Loucy (cell line): ENCODE measurements around the gene TSPEAR.

Experiments used
- H2AFZ ChIP-seq: fragments of 200-600 bp; sonication (generic); 2 replicates; pipeline ENCODE4 v1.6.0; 2016; ENCODE audit warnings: antibody characterized with exemption, mild to moderate bottlenecking, low read length, moderate library complexity
- H3F3A ChIP-seq: fragments of 200-600 bp; 2 replicates; pipeline ENCODE4 v1.6.0; 2016; ENCODE audit warnings: antibody characterized with exemption, low read depth, mild to moderate bottlenecking
- H3K27me3 ChIP-seq: fragments of 200-600 bp; sonication (generic); 2 replicates; pipeline ENCODE4 v1.6.1; 2014; ENCODE audit warnings: low read length, mild to moderate bottlenecking; ENCODE audit not compliant: insufficient read depth, poor library complexity, severe bottlenecking
- H3K36me3 ChIP-seq: fragments of 200-600 bp; sonication (generic); 2 replicates; pipeline ENCODE4 v1.6.1; 2016; ENCODE audit warnings: low read length; ENCODE audit not compliant: insufficient read depth
- H3K4me1 ChIP-seq: fragments of 200-600 bp; sonication (generic); 2 replicates; pipeline ENCODE4 v1.5.1; 2014; ENCODE audit warnings: low read length, mild to moderate bottlenecking; ENCODE audit not compliant: insufficient read depth, poor library complexity, severe bottlenecking
- H3K4me2 ChIP-seq: fragments of 200-600 bp; sonication (generic); 2 replicates; pipeline ENCODE4 v1.6.0; 2014; ENCODE audit warnings: antibody characterized with exemption, low read length, low read depth, mild to moderate bottlenecking; ENCODE audit not compliant: poor library complexity, severe bottlenecking
- H3K4me3 ChIP-seq: fragments of 200-600 bp; sonication (generic); 2 replicates; pipeline ENCODE4 v1.5.1; 2014; ENCODE audit warnings: low read length, mild to moderate bottlenecking, mixed read lengths; ENCODE audit not compliant: poor library complexity, severe bottlenecking
- H3K79me2 ChIP-seq: fragments of 200-600 bp; sonication (generic); 2 replicates; pipeline ENCODE4 v1.6.1; 2014; ENCODE audit warnings: low read length; ENCODE audit not compliant: insufficient read depth
- H3K9ac ChIP-seq: fragments of 200-600 bp; sonication (generic); 2 replicates; pipeline ENCODE4 v1.6.0; 2014; ENCODE audit warnings: mild to moderate bottlenecking, low read depth, low read length, moderate library complexity; ENCODE audit not compliant: poor library complexity, severe bottlenecking
- H3K9me2 ChIP-seq: fragments of 200-600 bp; sonication (generic); replicated peaks from 2 replicates; pipeline ENCODE4 v1.6.1; 2016; ENCODE audit warnings: low read depth, low read length, mixed read lengths
- H3K9me3 ChIP-seq: fragments of 200-600 bp; sonication (generic); 2 replicates; pipeline ENCODE4 v1.6.1; 2014; ENCODE audit warnings: mild to moderate bottlenecking, antibody characterized with exemption, low read length, low read depth; ENCODE audit not compliant: insufficient read depth
- H4K20me1 ChIP-seq: fragments of 200-600 bp; sonication (generic); 2 replicates; pipeline ENCODE4 v1.6.0; 2014; ENCODE audit warnings: antibody characterized with exemption, low read length, mild to moderate bottlenecking; ENCODE audit not compliant: insufficient read depth, poor library complexity, severe bottlenecking
- EZH2phosphoT487 ChIP-seq: fragments of 200-600 bp; IDR thresholded peaks from 2 replicates; pipeline ENCODE4 v1.6.1; 2018; ENCODE audit warnings: antibody characterized with exemption, mild to moderate bottlenecking, moderate library complexity, borderline replicate concordance
- TF ChIP-seq, protein P1 (sequence below): fragments of 200-600 bp; sonication (generic); conservative IDR thresholded peaks from 2 replicates; pipeline ENCODE4 v1.5.1; 2014; ENCODE audit warnings: mild to moderate bottlenecking, antibody characterized with exemption, low read length

The TSPEAR gene

GRCh38 chr21:44450999-44451398, 260.4 kb downstream of the TSPEAR start:
- Histone ChIP-seq H3K9ac (no peak overlapping the region), H3K4me3 (no peak overlapping the region), H3K79me2 (no peaks in the 10 kb centered on the region), H3K9me3 (peaks cover 7% of the 10 kb centered on the region; the same call in 1 of the 2 replicates), H3K27me3 (no peaks in the 10 kb centered on the region), H3K9me2 (no peaks in the 10 kb centered on the region), H2AFZ (no peak overlapping the region), H3F3A (no peaks in the 10 kb centered on the region), H4K20me1 (no peaks in the 10 kb centered on the region), H3K4me2 (no peak overlapping the region), H3K4me1 (no peaks in the 10 kb centered on the region), H3K36me3 (no peaks in the 10 kb centered on the region)
- TF ChIP-seq, protein P1, sequence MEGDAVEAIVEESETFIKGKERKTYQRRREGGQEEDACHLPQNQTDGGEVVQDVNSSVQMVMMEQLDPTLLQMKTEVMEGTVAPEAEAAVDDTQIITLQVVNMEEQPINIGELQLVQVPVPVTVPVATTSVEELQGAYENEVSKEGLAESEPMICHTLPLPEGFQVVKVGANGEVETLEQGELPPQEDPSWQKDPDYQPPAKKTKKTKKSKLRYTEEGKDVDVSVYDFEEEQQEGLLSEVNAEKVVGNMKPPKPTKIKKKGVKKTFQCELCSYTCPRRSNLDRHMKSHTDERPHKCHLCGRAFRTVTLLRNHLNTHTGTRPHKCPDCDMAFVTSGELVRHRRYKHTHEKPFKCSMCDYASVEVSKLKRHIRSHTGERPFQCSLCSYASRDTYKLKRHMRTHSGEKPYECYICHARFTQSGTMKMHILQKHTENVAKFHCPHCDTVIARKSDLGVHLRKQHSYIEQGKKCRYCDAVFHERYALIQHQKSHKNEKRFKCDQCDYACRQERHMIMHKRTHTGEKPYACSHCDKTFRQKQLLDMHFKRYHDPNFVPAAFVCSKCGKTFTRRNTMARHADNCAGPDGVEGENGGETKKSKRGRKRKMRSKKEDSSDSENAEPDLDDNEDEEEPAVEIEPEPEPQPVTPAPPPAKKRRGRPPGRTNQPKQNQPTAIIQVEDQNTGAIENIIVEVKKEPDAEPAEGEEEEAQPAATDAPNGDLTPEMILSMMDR, result no peak
- TF ChIP-seq EZH2phosphoT487, result no peak

GRCh38 chr21:44450402-44450801, 261.0 kb downstream of the TSPEAR start:
- no peaks in the 10 kb centered on the region for H3K4me1 ChIP-seq
- H3K4me2 ChIP-seq, result no peak overlapping the region
- H4K20me1 ChIP-seq, result no peaks in the 10 kb centered on the region
- H2AFZ ChIP-seq, result no peak overlapping the region
- H3K9me3 ChIP-seq, result peaks cover 7% of the 10 kb centered on the region; the same call in 1 of the 2 replicates
- H3F3A ChIP-seq, result no peaks in the 10 kb centered on the region
- H3K36me3 ChIP-seq, result no peaks in the 10 kb centered on the region
- H3K9ac ChIP-seq, result no peak overlapping the region
- no peak overlapping the region for H3K4me3 ChIP-seq
- H3K79me2 ChIP-seq, result no peaks in the 10 kb centered on the region
- TF ChIP-seq EZH2phosphoT487, result no peak
- TF ChIP-seq, protein P1, result no peak
- no peaks in the 10 kb centered on the region for H3K9me2 ChIP-seq
- no peaks in the 10 kb centered on the region for H3K27me3 ChIP-seq

- no peak overlapping the region for H3K4me3 ChIP-seq
- no peaks in the 10 kb centered on the region for H3K36me3 ChIP-seq
- H3K9me3 ChIP-seq, result peaks cover 7% of the 10 kb centered on the region; the same call in 1 of the 2 replicates
- H3K4me2 ChIP-seq, result no peak overlapping the region
- H4K20me1 ChIP-seq, result no peaks in the 10 kb centered on the region
- H3K27me3 ChIP-seq, result no peaks in the 10 kb centered on the region
- no peak overlapping the region for H2AFZ ChIP-seq
- H3K4me1 ChIP-seq, result no peaks in the 10 kb centered on the region
- no peaks in the 10 kb centered on the region for H3K79me2 ChIP-seq
- H3F3A ChIP-seq, result no peaks in the 10 kb centered on the region
- H3K9me2 ChIP-seq, result no peaks in the 10 kb centered on the region
- TF ChIP-seq, protein P1, result no peak
- TF ChIP-seq EZH2phosphoT487, result no peak
- H3K9ac ChIP-seq, result no peak overlapping the region
These were observed 261.7 kb downstream of the TSPEAR start for GRCh38 chr21:44449473-44450363.
